Trophoblast cell (in vitro differentiated cells and primary cell): ENCODE results near the gene TNK2. TPM values are rescaled to one million over a fixed set of nuclear protein-coding genes. Genes with fewer than 3 reads are reported as not detected.
"Not testable (repeated sequence)": the region's sequence is repeated elsewhere in the genome, so short reads cannot be mapped to it uniquely, and the experiment has no call there.

ENCODE experiments used
- DNase-seq, 2 donors: peaks; one replicate each; pipeline ENCODE4 v3.0.0-alpha.2; 2016
- H2AFZ ChIP-seq: 2 replicates; pipeline ENCODE4 v1.6.1; 2013; ENCODE audit warnings: low read length, moderate library complexity, mild to moderate bottlenecking; ENCODE audit not compliant: insufficient read depth, poor library complexity
- H2AK5ac ChIP-seq: 2 replicates; pipeline ENCODE4 v1.6.1; 2013; ENCODE audit warnings: mild to moderate bottlenecking, low read length
- H2BK120ac ChIP-seq: 2 replicates; pipeline ENCODE4 v1.6.1; 2013; ENCODE audit warnings: low read length, mild to moderate bottlenecking, moderate library complexity; ENCODE audit not compliant: insufficient read depth, poor library complexity
- H2BK12ac ChIP-seq: 2 replicates; pipeline ENCODE4 v1.6.1; 2013; ENCODE audit warnings: mild to moderate bottlenecking, low read length, moderate library complexity
- H2BK5ac ChIP-seq: 2 replicates; pipeline ENCODE4 v1.6.1; 2013; ENCODE audit warnings: low read length, low read depth, moderate library complexity, mild to moderate bottlenecking; ENCODE audit not compliant: poor library complexity
- H3K14ac ChIP-seq: 2 replicates; pipeline ENCODE4 v1.6.1; 2013; ENCODE audit warnings: mild to moderate bottlenecking, low read length
- H3K18ac ChIP-seq: 2 replicates; pipeline ENCODE4 v1.6.1; 2013; ENCODE audit warnings: mild to moderate bottlenecking, low read length
- H3K23ac ChIP-seq: 2 replicates; pipeline ENCODE4 v1.6.1; 2013; ENCODE audit warnings: low read length
- H3K27ac ChIP-seq: 2 replicates; pipeline ENCODE4 v1.5.1; 2013; ENCODE audit warnings: low read depth, mild to moderate bottlenecking, inconsistent platforms, low read length, moderate library complexity
- H3K27me3 ChIP-seq: 2 replicates; pipeline ENCODE4 v1.6.1; 2013; ENCODE audit warnings: inconsistent platforms, mild to moderate bottlenecking, low read length, moderate library complexity; ENCODE audit not compliant: insufficient read depth
- H3K36me3 ChIP-seq, 2 experiments: 1 replicate in 1 of 2; 2 replicates in 1 of 2; pipeline ENCODE4 v1.6.1; 2013; ENCODE audit warnings: low read length in 2 of 2, mild to moderate bottlenecking in 2 of 2, moderate library complexity in 1 of 2; ENCODE audit not compliant: insufficient read depth in 2 of 2, control insufficient read depth in 1 of 2
- H3K4ac ChIP-seq: 2 replicates; pipeline ENCODE4 v1.6.1; 2013; ENCODE audit warnings: low read depth, mild to moderate bottlenecking, low read length, moderate library complexity
- H3K4me1 ChIP-seq, 2 experiments: 1 replicate in 1 of 2; 2 replicates in 1 of 2; pipeline ENCODE4 v1.6.1; 2013; ENCODE audit warnings: low read length in 2 of 2, mild to moderate bottlenecking in 2 of 2, moderate library complexity in 1 of 2; ENCODE audit not compliant: insufficient read depth in 2 of 2, control insufficient read depth in 1 of 2
- H3K4me2 ChIP-seq: 2 replicates; pipeline ENCODE4 v1.6.1; 2013; ENCODE audit warnings: inconsistent platforms, mild to moderate bottlenecking, low read length, moderate library complexity
- H3K4me3 ChIP-seq: 2 replicates; pipeline ENCODE4 v1.5.1; 2013; ENCODE audit warnings: mild to moderate bottlenecking, low read depth, low read length, inconsistent platforms
- H3K79me1 ChIP-seq: one replicate; pipeline ENCODE4 v1.6.1; 2013; ENCODE audit warnings: low read length
- H3K79me2 ChIP-seq: 2 replicates; pipeline ENCODE4 v1.6.1; 2013; ENCODE audit warnings: low read length, mild to moderate bottlenecking; ENCODE audit not compliant: control insufficient read depth, insufficient read depth, poor library complexity
- H3K9ac ChIP-seq: 2 replicates; pipeline ENCODE4 v1.6.1; 2013; ENCODE audit warnings: mild to moderate bottlenecking, low read length
- H3K9me3 ChIP-seq: 2 replicates; pipeline ENCODE4 v1.6.1; 2013; ENCODE audit warnings: low read depth, mild to moderate bottlenecking, control low read depth, inconsistent platforms, low read length; ENCODE audit not compliant: insufficient read depth
- H4K12ac ChIP-seq: 2 replicates; pipeline ENCODE4 v1.6.1; 2013; ENCODE audit warnings: low read depth, mild to moderate bottlenecking, low read length, moderate library complexity
- H4K8ac ChIP-seq: 2 replicates; pipeline ENCODE4 v1.6.1; 2013; ENCODE audit warnings: low read depth, mild to moderate bottlenecking, low read length, moderate library complexity
- H4K91ac ChIP-seq: one replicate; pipeline ENCODE4 v1.6.1; 2013; ENCODE audit warnings: low read depth, mild to moderate bottlenecking, low read length, moderate library complexity
- WGBS: extraction: QIAGEN DNeasy Blood & Tissue Kit; methylation state at CpG from one replicate; pipeline ENCODE4 v1.1.7; 2013; ENCODE audit warnings: missing lambda C conversion rate; ENCODE audit not compliant: insufficient read length, insufficient coverage; ENCODE audit errors: extremely low coverage; 5-methylcytosine and 5-hydroxymethylcytosine counted together
- polyA plus RNA-seq: library from polyadenylated mRNA; stranded (reverse); fragments of 200-250 nt; gene quantifications from 2 replicates; pipeline ENCODE4 v1.2.3, GENCODE V29; 2013

Gene TNK2
- polyA plus RNA-seq: 22.5 TPM in 2 replicates

DNA sequence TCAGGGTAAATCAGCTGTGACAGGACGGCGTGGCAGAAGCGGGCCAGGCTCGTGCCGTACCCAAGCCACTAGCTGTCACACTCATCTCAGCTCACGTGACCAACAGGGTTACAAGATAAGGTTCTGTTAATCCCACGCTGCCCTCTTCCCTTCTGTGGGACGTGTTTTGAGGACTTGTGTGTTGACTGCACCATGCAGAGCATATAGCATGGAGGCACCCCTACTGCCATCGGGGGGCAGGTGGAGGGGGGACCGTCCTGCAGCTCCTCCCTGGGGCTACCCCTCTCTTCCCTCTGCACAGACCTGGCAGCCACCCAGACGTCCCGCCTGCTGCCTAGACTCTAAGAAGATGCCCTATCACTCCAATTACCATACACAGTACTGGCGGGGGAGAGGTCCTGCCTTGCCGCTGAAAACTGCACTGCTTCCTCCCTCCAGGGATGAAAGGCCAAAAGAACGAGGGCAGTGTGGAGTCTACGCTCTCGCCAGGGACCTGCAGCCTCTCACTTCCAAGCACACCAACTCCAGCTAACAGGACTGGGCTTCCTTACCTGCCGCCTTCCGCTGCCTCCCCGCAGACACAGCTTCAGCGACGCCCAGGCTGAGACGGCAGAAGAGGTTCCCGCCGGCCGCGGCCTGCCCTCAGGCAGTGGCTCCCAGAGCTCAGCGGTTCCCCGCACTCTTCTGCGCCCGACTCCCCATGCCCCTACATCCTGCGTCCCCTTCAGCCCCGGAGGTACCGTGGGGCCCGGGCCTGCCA is at the start of gene TNK2:
Gene TNK2, minus strand, starts transcription at position 618 of the 760 bp plus-strand sequence. CDS start 19,963 bp downstream, outside the sequence.
- H3K9ac ChIP-seq: peak within 1 kb of the TSS; percentile 78
- H2BK5ac ChIP-seq: peak within 1 kb of the TSS; percentile 73
- peak within 1 kb of the TSS; percentile 81 for H3K14ac ChIP-seq
- WGBS: no CpG with 5 or more reads among the region's 35 CpGs
- peak within 1 kb of the TSS; percentile 61 for H3K4ac ChIP-seq
- H4K8ac ChIP-seq: peak within 1 kb of the TSS; percentile 70
- peak within 1 kb of the TSS; percentile 37 for H4K12ac ChIP-seq
- peak within 1 kb of the TSS; percentile 81 for H3K18ac ChIP-seq
- no peak within 1 kb of the TSS for H2AK5ac ChIP-seq
- peak within 1 kb of the TSS; percentile 84 for H4K91ac ChIP-seq
- H3K79me1 ChIP-seq: peaks cover 14% of the 10 kb centered on the region
- peaks cover 5% of the 10 kb centered on the region for H3K79me2 ChIP-seq
- H3K4me3 ChIP-seq: peak within 1 kb of the TSS; percentile 84
- H3K36me3 ChIP-seq: peaks cover 0 to 1% of the 10 kb centered on the region in 2 experiments
- DNase-seq: peak; percentile 77 to 83
- H2BK12ac ChIP-seq: no peak within 1 kb of the TSS
- H3K23ac ChIP-seq: no peak within 1 kb of the TSS
- no peak within 1 kb of the TSS for H2BK120ac ChIP-seq
- peak within 1 kb of the TSS; percentile 88 for H3K4me2 ChIP-seq
- peaks cover 31 to 33% of the 10 kb centered on the region in 2 experiments for H3K4me1 ChIP-seq
- peak within 1 kb of the TSS; percentile 36 for H3K27ac ChIP-seq
- peak within 1 kb of the TSS; percentile 23 for H2AFZ ChIP-seq
- no peaks in the 10 kb centered on the region for H3K27me3 ChIP-seq
- H3K9me3 ChIP-seq: no peaks in the 10 kb centered on the region

DNA sequence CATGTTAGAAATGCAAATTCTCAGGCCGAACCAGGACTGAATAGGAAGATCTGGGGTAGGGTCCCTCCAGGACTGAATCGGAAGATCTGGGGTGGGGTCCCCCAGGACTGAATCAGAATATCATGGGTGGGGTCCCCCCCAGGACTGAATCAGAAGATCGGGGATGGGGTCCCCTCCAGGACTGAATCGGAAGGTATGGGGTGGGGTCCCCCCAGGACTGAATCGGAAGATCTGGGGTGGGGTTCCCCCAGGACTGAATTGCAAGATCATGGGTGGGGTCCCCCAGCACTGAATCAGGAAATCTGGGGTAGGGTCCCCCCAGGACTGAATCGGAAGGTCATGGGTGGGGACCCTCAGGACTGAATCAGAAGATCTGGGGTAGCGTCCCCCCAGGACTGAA is 48.2 kb upstream of the TNK2 start:
- no peak overlapping the region for H3K14ac ChIP-seq
- H3K27me3 ChIP-seq: no peaks in the 10 kb centered on the region
- no peak overlapping the region for H2BK12ac ChIP-seq
- H2AK5ac ChIP-seq: no peak overlapping the region
- no peaks in the 10 kb centered on the region for H3K79me1 ChIP-seq
- no peak overlapping the region for H3K9ac ChIP-seq
- no peak overlapping the region for H4K91ac ChIP-seq
- no peak overlapping the region for H4K12ac ChIP-seq
- H3K4me3 ChIP-seq: no peak overlapping the region
- DNase-seq: no peak
- no peak overlapping the region for H3K4ac ChIP-seq
- H3K18ac ChIP-seq: no peak overlapping the region
- WGBS: no CpG with 5 or more reads among the region's 7 CpGs
- no peak overlapping the region for H2BK120ac ChIP-seq
- H3K4me1 ChIP-seq: peaks cover 8 to 10% of the 10 kb centered on the region in 2 experiments
- H3K79me2 ChIP-seq: no peaks in the 10 kb centered on the region
- no peak overlapping the region for H3K23ac ChIP-seq
- no peaks in the 10 kb centered on the region for H3K9me3 ChIP-seq
- no peak overlapping the region for H3K27ac ChIP-seq
- H2BK5ac ChIP-seq: no peak overlapping the region
- H3K4me2 ChIP-seq: no peak overlapping the region
- H4K8ac ChIP-seq: no peak overlapping the region
- H2AFZ ChIP-seq: no peak overlapping the region
- H3K36me3 ChIP-seq: peaks cover 6 to 13% of the 10 kb centered on the region in 2 experiments

DNA sequence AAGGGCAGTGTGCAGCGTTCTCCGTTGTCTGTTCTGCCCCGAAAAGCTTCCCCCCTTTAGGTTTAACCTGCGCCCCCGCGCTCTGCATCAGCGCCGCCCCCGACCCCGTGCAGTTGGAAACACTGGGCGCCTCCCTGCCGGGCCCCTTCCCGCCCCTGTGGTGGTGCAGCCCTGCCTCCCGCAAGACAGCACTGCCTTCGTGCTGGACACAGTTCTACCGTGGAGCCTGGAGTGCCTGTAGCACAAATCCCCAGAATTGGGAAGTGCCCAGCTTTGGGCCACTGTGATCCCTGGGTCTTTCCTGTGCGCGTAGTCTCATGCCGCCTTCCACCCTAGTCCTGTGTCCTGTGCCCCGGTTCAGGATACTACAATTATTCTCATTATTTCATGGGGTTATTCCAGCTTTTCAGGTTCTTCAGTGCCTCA is 47.1 kb upstream of the TNK2 start:
- Histone ChIP-seq H2AFZ (peak overlapping the region; percentile 28), H3K4me1 (peaks cover 10 to 11% of the 10 kb centered on the region in 2 experiments), H3K36me3 (peaks cover 6 to 10% of the 10 kb centered on the region in 2 experiments), H4K12ac (peak overlapping the region; percentile 87), H3K27ac (peak overlapping the region; percentile 25), H3K4me2 (peak overlapping the region; percentile 51), H3K14ac (peak overlapping the region; percentile 8), H4K8ac (peak overlapping the region; percentile 16)
- not testable (repeated sequence) for H3K27me3 ChIP-seq, H4K91ac ChIP-seq, H3K79me2 ChIP-seq, H2BK120ac ChIP-seq, H3K9me3 ChIP-seq, H2AK5ac ChIP-seq, H3K9ac ChIP-seq, H3K4ac ChIP-seq, H3K18ac ChIP-seq, H2BK5ac ChIP-seq, H3K23ac ChIP-seq, H3K79me1 ChIP-seq, H2BK12ac ChIP-seq, H3K4me3 ChIP-seq
- no CpG with 5 or more reads among the region's 20 CpGs for WGBS
- peak; percentile 77 to 96 for DNase-seq

DNA sequence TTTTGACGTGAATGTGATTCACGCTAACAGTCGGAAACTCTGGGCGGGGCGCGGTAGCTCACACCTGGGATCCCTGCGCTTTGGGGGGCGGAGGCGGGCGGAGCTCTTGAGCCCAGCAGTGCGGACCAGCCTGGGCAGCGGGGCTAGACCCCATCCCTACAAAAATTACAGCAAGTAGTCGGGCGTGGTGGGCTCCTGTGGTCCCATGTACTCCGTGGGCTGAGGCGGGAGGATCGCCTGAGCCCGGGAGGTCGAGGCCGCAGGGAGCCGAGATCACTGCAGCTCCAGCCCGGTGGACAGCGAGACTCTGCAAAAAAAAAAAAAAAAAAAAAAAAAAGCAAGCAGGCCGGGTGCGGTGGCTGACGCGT is 46.4 kb upstream of the TNK2 start:
- DNase-seq, H3K9me3 ChIP-seq, H3K4ac ChIP-seq, H2BK120ac ChIP-seq, H3K18ac ChIP-seq, H3K79me1 ChIP-seq, H4K12ac ChIP-seq, H2AFZ ChIP-seq, H3K9ac ChIP-seq, H3K27me3 ChIP-seq, H3K23ac ChIP-seq, H3K79me2 ChIP-seq, H3K27ac ChIP-seq, H2BK12ac ChIP-seq, H3K14ac ChIP-seq, H3K36me3 ChIP-seq, H2BK5ac ChIP-seq, H2AK5ac ChIP-seq, H3K4me1 ChIP-seq: not testable (repeated sequence)
- H4K8ac ChIP-seq: peak overlapping the region; percentile 73
- H3K4me2 ChIP-seq: peak overlapping the region; percentile 41
- H3K4me3 ChIP-seq: peak overlapping the region; percentile 65
- H4K91ac ChIP-seq: peak overlapping the region; percentile 37
- WGBS: no CpG with 5 or more reads among the region's 27 CpGs
